G401.6 (cell line): ENCODE data around the gene AGRN.
"Not testable (repeated sequence)": the region's sequence is repeated elsewhere in the genome, so short reads cannot be mapped to it uniquely, and the experiment has no call there.

Experiments used
- FAIRE-seq: peaks from 2 replicates; lab custom pipeline; 2012; peaks lifted over from hg19 to GRCh38; lab: Jason Lieb, UNC

The AGRN gene

GRCh38 chr1:1021010-1021919, 1.3 kb downstream of the AGRN start:
- FAIRE-seq, result no peak

DNA sequence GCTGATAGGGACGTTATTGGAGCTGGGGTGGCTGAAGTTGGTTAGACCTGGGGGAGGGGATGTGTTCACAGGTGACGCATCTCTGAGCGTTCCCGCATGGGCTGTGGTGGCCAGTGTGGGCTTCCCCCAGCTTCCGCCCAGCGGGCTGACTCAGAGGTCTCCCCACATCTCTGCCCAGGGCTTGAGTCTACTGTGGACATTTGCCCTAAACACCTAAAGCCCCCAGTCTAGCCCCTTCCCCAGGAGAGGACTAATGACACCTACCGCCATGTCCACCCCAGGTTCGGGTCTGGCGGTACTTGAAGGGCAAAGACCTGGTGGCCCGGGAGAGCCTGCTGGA, 2.0 kb downstream of the AGRN start:
- FAIRE-seq, result no peak

GRCh38 chr1:1022302-1023009, 2.5 kb downstream of the AGRN start:
- FAIRE-seq, result no peak

DNA sequence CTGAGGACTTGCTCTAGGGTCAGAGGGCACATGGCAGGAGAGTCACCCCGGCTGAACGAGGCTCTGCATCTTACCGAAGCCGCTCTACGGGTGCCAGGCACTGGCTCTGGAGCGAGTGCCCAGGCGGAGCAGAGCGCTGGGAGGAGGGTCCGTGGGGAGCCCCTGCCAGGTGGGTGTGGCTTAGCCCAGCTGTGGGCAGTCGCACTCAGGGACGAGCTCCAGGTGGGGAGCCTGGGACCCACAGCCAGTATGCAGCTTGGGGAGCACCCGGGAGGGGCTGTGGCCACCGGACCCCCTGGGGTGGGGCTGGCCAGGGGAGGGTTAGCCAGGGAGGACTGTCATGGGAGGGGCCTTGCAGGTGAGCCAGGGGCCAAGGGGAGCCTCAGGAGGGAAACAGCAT, 3.8 kb downstream of the AGRN start:
- FAIRE-seq, result no peak

DNA sequence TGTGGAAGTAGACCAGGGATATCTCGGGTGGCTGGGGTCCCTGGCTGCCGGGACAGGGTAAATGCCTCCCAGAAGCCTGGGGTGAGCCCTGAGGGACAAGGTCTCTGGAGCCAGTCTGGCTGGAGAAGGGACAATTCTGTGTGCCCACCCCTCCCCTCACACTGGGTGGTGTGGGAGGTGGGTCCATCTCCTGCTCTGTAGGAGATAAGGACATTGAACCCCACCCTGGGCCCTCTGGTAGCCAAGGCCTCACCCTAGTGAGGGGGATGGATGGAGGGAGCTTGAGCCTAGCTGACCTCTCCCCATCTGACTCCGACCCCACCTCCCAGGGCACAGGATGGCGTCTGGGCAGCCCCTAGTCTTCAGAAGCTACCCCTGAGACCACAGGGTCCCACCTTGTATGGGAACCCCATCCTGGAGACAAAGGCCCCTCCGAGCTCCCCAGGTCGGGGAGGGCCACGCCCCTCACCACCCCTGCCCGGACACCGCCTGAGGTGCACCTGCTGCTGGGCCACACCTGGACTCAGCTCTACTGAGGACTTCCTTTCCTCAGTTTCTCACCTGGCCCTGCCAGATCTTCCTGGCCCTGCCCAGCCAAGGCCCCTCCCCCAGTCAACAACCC, 4.3 kb downstream of the AGRN start:
- no peak for FAIRE-seq

DNA sequence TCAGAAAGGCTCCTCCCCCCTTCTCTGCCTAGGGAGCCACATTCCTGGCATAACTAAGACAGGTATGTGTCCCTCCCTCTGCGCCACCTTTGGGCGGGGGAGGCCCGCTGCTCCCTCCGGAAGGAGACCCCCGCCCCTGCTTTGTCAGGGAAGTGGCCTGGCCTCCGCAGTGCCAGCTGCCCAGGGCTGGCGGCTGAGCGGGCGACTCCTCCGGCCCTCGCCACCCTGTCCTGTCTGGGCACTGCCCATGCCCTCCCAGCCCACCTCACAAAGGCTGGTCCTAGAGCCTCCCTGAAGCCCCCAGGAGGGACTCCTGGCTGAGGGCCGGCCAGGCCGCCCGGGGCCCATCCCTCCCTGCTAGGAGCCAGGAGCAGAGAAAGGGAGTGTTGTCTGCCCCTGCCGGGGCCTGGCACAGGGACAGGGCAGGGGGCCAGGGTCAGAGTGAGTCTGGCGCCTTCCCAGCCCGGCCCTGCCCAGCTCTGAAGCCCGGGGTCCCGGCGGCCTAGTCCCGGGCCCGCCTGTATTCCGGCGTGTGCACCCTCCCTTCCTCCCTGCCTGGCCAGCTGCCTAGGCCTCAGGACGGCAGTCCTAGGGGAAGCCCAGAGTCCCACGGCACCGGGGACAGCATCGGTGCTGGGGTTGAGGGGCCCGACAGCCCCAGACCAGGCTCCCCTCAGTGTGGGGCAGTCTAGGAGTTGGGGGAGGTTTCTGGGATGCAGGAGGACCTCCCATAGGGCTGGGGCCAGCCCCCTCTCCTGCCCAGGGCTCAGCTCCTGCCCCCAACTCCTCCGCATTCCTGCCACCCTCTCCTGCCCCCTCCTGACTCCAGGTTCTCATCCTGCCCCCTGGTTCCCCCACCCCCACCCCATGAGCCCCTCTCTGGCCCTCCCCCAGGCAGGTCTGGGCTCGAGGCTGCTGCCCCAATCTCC, 5.1 kb downstream of the AGRN start:
- FAIRE-seq, result no peak

- FAIRE-seq, result no peak
These were observed 5.8 kb downstream of the AGRN start for GRCh38 chr1:1025730-1026129.

DNA sequence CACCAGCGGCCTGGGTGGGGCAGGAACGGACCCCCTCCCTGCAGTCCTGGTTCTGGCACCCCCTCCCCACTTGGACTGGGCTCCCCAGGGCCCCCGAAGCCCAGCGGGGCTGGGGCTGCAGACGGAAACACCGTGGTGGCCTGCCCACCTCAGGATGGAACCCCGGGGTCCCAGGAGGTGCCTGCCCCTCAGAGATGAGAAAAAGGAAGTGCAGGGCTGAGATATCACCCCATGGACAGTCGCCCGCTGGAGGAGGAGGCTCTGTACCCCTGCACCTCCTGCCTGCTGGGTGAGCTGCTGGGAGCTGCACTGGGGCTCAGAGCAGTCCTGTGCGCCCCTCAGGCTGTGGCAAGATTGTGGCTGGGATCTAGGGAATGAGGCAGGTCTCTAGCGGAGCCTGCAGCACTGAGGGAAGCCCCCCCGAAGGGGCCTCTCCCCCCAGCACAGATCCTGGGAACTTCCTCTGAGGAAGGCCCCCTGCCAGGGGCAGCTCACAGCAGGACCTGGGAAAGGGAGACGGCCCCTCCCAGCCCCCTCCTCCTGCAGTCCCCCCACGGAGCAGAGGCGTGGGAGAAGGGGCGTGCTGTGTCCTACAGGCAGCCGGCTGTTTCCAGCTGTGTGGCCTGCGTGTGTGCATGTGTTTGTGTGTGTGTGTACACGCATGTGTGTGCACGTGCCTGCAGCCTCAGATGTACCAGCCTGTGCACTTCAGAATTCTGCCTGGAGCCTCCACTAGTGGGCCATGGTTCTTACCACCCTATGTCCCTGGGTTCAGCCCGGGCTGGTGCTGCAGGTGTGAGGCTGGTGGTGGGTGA, 6.9 kb downstream of the AGRN start:
- FAIRE-seq, result no peak

DNA sequence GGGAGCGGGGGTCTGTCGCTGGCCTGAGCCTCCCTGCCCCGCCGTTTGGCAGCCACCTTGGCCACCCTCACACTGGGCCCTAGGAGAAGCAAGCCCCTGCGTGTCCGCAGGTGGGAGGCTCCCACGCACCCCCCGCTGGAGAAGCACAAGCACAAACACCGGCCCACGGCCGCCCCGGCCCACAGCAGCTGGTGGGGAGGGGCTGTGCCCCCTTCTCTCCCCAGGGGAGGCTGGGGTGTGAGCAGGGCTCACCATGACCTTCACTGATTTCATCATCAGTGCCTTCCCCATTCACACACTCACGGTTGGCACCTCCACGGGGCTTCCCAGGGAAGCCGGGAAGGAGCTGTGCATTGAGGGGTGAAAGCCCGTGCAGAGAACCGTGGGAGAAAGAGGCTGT, 7.9 kb downstream of the AGRN start:
- no peak for FAIRE-seq

GRCh38 chr1:1030867-1031658, 11.1 kb downstream of the AGRN start:
- not testable (repeated sequence) for FAIRE-seq

DNA sequence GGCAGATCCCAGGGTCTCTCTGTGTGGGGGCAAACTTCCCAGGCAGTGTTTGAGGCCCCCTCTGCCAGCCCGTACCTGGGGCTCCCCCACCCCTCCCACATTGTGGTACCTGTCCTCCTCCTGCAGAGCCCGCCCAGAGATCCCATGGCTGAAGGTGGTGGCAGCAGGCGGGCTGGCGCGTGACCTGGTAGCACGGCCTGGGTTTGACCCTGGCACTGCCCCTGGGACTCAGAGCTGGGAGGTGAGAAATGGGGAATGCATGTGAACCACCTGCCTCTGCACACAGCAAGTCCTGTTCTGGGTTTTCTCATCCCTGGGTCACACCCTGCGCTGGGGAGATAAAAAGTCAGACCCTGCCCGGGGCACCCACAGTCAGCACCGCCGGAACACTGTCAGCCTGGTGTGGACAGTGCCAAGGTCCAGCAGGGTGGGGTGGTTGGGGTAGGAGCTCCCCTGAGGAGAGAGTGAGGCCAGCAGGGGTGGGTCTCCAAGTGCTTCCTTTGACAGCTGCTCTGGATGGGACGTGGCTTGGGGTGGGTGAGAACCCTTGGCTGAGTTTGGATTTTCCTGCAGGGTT, 11.8 kb downstream of the AGRN start:
- FAIRE-seq, result no peak

DNA sequence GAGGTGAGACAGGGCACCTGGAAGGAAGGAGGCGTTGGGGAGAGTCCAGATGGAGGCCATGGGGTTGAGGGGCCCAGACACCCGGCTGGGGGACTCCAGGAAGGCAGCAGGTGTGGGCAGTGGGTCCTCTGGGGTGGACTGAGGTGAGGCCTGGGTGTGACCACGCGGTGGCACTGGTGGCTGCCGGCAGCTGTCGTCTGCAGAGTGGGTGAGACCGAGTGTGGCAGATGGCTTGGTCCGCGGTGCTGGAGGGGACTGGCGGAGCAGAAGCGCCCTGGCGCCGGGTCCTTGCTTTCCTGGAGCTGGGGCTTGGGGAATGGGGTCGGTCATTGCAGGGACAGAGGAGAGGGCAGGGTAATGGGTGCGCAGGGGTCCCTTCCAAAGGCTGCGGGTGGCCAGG, 12.5 kb downstream of the AGRN start:
- FAIRE-seq, result no peak

- no peak for FAIRE-seq
These were observed 13.2 kb downstream of the AGRN start for GRCh38 chr1:1033009-1033587.

DNA sequence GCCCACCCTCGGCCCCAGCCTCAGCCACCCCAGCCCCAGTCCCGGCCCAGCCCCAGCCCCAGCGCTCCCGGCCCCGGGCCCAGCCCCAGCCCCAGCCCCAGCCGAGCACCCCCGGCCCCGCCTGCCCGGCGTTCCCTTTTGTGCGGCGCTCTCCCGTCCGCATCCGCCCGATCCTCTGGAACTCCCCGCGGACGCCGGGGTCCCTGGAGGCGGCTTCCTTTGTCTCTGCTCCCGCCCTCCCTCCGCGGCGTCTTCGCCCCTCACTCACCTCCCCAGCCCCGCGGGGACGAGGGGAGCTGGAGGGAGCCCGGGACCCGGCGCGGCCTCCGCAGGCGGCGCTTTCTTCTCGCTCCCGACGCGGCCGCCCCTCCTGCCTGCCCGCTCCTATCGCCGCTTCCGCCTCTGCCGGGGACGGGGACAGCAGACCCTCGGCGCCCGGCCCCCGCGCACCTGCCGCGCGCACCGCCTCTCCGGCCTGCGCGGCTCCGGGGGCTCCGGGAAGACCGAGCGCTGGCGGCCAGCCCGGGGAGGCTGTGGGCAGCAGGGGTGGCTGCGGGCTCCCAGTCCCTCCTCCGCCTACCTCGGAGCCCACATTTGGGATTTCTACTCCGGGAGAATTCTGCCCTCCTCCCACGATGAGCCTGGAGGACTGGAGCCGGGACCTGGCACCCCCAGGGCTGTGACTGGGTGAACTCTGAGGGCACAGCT, 14.0 kb downstream of the AGRN start:
- no peak for FAIRE-seq

GRCh38 chr1:1034439-1034781, 14.5 kb downstream of the AGRN start:
- no peak for FAIRE-seq

- FAIRE-seq, result no peak
These were observed 15.5 kb downstream of the AGRN start for GRCh38 chr1:1035291-1035943.

DNA sequence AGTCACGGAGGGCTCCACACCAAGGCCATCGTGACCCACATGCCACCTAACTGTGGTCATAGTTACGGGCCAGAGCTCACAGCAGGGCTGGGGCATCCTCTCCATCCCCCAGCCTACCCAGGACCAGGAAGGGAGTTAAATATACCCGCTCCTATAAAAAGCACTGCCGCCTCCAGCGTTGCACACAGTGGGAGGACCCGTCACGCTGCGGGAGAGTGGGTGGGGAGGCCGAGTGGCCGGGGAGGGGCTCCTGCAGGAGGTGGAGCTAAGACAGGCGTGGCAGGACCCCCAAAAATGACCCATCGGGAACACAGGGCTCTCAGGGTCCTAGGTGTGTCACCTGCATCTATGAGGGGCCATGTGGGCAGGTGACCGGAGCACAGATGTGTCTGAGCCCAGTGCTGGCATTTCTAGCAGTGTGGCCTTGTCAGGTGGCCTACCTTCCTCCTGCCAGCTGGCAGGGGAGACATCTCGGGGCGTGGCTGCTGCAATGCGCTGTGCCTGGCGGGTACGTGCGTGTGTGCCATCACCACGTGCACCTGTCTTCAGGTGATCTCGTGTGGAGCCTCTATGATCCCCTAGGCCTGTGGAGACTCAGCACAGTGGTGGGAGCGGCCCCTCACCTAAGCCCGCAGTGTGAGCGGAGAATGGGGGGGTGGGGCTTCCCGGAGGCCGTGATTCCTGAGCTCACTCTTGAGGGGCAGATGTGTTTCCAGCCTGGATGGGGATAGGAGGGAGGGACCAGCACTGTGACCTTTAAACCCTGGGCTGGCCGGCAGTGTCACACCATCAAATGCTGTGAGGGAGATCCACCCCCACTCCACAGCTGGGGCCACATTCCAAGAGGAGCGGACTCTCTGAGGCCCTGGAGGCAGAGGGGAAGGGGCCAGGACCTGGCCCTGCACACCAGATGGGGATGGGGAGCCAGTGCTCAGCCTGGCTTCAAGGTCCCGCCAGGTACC, 17.7 kb downstream of the AGRN start:
- FAIRE-seq, result no peak

GRCh38 chr1:1038694-1039093, 18.8 kb downstream of the AGRN start:
- no peak for FAIRE-seq
